MG63 (cell line): ENCODE results near the gene LEP. TPM values are rescaled to one million over a fixed set of nuclear protein-coding genes. Genes with fewer than 3 reads are reported as not detected.
"Not testable (repeated sequence)": the region's sequence is repeated elsewhere in the genome, so short reads cannot be mapped to it uniquely, and the experiment has no call there.

Source experiments
- DNase-seq: peaks from one replicate; pipeline ENCODE4 v3.0.0-alpha.2; 2020
- H3K27me3 ChIP-seq: fragments of 250-450 bp; sonication (Bioruptor Pico); 2 replicates; pipeline ENCODE4 v1.5.1; 2020; ENCODE audit warnings: mild to moderate bottlenecking, moderate library complexity
- H3K36me3 ChIP-seq: fragments of 250-450 bp; sonication (Bioruptor Pico); 2 replicates; pipeline ENCODE4 v1.5.1; 2020; ENCODE audit warnings: mild to moderate bottlenecking, moderate library complexity
- H3K4me3 ChIP-seq: fragments of 250-450 bp; sonication (Bioruptor Pico); 2 replicates; pipeline ENCODE4 v1.5.1; 2020; ENCODE audit warnings: mild to moderate bottlenecking, moderate library complexity
- H3K9me3 ChIP-seq: fragments of 250-450 bp; sonication (Bioruptor Pico); 2 replicates; pipeline ENCODE4 v1.5.1; 2020; ENCODE audit warnings: mild to moderate bottlenecking, moderate library complexity
- total RNA-seq: library from RNA; depleted of rRNA; stranded (reverse); fragments of >200 nt; shearing (Covaris generic); gene quantifications from 2 replicates; pipeline ENCODE4 v1.2.3, GENCODE V29; 2014; ENCODE audit warnings: low replicate concordance; rRNA removed

Gene LEP
- total RNA-seq, 1 experiment from 2014 or later = not detected

- Histone ChIP-seq H3K4me3 (no peak overlapping the region), H3K9me3 (no peaks in the 10 kb centered on the region), H3K27me3 (no peaks in the 10 kb centered on the region), H3K36me3 (no peaks in the 10 kb centered on the region)
- no peak for DNase-seq
These were observed 37.3 kb downstream of the LEP start for GRCh38 chr7:128278366-128278765.

- Histone ChIP-seq H3K27me3 (no peaks in the 10 kb centered on the region), H3K36me3 (no peaks in the 10 kb centered on the region), H3K4me3 (no peak overlapping the region), H3K9me3 (no peaks in the 10 kb centered on the region)
- no peak for DNase-seq
These were observed 38.1 kb downstream of the LEP start for GRCh38 chr7:128279124-128279713.

- H3K9me3 ChIP-seq, H3K4me3 ChIP-seq, H3K36me3 ChIP-seq, H3K27me3 ChIP-seq, DNase-seq: not testable (repeated sequence)
These were observed 39.4 kb downstream of the LEP start for GRCh38 chr7:128280451-128280850.

DNA sequence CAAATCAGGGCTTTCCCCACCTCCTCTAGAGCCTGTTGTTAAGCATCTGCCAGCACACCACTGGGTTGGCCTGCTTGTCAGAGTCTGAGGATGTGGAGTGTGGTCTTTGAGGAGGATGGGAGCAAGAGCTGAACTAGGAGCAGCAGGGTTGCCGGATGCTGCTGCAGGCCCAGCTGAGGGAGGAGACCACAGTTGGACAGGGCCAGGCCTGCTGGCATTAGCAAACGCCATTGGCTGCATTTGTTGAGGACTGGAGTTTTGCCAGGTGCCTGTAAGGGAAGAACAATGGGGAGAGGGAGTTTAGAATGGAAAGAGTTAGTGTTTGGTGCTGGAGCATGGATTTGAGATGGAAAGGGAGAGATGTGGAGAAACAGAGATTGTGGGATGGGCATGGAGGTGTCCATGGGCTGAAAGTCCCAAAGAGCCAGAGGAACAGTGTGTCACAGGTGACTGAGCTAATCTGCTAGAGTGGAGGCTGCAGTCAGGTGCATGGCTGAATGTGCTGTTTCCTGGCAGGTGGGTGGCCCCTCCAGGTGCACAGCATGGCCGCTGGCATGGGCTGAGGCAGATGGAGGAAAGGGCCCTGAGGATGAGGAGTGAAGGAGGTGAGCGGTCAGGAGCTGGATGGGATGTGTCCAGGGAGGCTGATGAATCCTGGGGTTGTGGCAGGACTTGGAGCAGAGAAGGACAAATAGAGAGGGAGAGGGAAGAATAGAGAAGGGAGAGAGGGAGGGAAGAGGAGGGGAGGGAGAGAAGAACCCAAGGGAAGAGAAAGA is 40.7 kb downstream of the LEP start:
- H3K36me3 ChIP-seq = no peaks in the 10 kb centered on the region
- H3K9me3 ChIP-seq = no peaks in the 10 kb centered on the region
- H3K4me3 ChIP-seq = no peak overlapping the region
- DNase-seq = no peak
- no peaks in the 10 kb centered on the region for H3K27me3 ChIP-seq

GRCh38 chr7:128284102-128284501 is 43.0 kb downstream of the LEP start:
- Histone ChIP-seq H3K36me3 (no peaks in the 10 kb centered on the region), H3K9me3 (no peaks in the 10 kb centered on the region), H3K27me3 (no peaks in the 10 kb centered on the region), H3K4me3 (no peak overlapping the region)
- DNase-seq = no peak

- Histone ChIP-seq H3K36me3 (no peaks in the 10 kb centered on the region), H3K9me3 (no peaks in the 10 kb centered on the region), H3K4me3 (no peak overlapping the region), H3K27me3 (no peaks in the 10 kb centered on the region)
- no peak for DNase-seq
These were observed 46.5 kb downstream of the LEP start for GRCh38 chr7:128287556-128287955.

DNA sequence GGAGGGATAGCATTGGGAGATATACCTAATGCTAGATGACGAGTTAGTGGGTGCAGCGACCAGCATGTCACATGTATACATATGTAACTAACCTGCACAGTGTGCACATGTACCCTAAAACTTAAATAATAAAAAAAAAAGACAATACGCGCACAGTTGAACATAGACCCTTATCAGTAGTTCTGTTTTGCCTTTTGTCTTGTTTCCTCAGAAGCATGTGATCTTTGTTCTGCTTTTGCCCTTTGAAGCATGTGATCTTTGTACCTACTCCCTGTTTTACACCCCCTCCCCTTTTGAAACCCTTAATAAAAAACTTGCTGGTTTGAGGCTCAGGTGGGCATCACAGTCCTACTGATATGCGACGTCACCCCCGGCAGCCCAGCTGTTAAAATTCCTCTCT is 56.9 kb downstream of the LEP start:
- not testable (repeated sequence) for H3K36me3 ChIP-seq, H3K4me3 ChIP-seq, H3K27me3 ChIP-seq, H3K9me3 ChIP-seq, DNase-seq

DNA sequence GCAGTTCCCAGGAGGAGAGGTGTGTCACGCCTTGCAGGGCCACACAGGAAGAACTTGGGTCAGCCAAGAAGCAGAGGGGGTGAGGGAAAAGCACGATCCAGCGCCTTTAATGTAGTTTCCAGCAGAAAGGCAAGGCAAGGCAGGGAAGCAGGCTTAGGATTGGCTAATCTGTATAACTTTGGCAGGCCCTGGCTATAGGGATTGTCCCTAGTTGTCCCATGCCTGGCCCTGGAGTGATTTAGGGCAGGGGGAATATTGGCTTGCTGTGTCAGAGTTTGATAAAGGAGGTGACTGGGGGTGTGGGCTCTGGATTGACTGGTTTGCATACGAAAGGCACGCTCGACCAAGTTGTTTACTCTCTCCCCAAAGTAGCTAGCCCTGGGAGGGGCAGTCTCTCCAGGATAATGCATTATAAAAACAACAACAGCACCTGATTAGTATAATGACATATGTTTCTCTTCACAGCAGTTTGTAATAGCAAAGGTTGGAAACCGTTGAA is 58.1 kb downstream of the LEP start:
- Histone ChIP-seq H3K27me3 (no peaks in the 10 kb centered on the region), H3K36me3 (no peaks in the 10 kb centered on the region), H3K4me3 (no peak overlapping the region), H3K9me3 (no peaks in the 10 kb centered on the region)
- DNase-seq = no peak

- H3K9me3 ChIP-seq = no peaks in the 10 kb centered on the region
These were observed 61.1 kb downstream of the LEP start for GRCh38 chr7:128302139-128302538.

GRCh38 chr7:128303133-128303532 is 62.1 kb downstream of the LEP start:
- H3K9me3 ChIP-seq = no peaks in the 10 kb centered on the region
- no peak overlapping the region for H3K4me3 ChIP-seq
- H3K27me3 ChIP-seq = no peaks in the 10 kb centered on the region
- no peak for DNase-seq
- H3K36me3 ChIP-seq = peaks cover 11% of the 10 kb centered on the region

More at GRCh38 chr7:128302139-128302538, 61.1 kb downstream of the LEP start:
- H3K36me3 ChIP-seq = peaks cover 6% of the 10 kb centered on the region
- H3K27me3 ChIP-seq = no peaks in the 10 kb centered on the region
- H3K4me3 ChIP-seq = no peak overlapping the region
- no peak for DNase-seq

DNA sequence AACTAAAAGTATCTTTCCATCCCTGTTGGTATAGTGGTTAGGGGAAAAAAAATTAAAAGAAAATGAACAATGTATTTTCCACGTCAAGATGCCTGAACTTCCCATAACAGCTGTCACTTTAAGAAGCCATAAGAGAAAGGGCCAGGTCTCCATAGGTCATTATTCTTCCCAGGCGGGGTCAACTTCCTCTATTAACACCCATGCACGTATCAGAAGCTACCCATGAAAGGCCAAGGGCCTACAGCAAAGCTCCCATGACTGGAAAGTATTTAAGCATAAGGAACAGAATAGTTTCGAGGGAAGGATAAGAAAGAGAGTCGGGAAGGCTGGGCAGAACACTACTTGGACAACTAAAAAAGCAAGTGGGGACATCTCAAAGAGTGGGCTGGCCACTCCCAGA is 62.6 kb downstream of the LEP start:
- H3K4me3 ChIP-seq = no peak overlapping the region
- DNase-seq = no peak
- H3K27me3 ChIP-seq = no peaks in the 10 kb centered on the region
- no peaks in the 10 kb centered on the region for H3K9me3 ChIP-seq
- H3K36me3 ChIP-seq = peaks cover 13% of the 10 kb centered on the region

GRCh38 chr7:128304212-128304611 is 63.1 kb downstream of the LEP start:
- peaks cover 13% of the 10 kb centered on the region for H3K36me3 ChIP-seq
- H3K27me3 ChIP-seq = no peaks in the 10 kb centered on the region
- no peak overlapping the region for H3K4me3 ChIP-seq
- DNase-seq = no peak
- no peaks in the 10 kb centered on the region for H3K9me3 ChIP-seq

- Histone ChIP-seq H3K36me3 (peaks cover 13% of the 10 kb centered on the region), H3K27me3 (no peaks in the 10 kb centered on the region), H3K4me3 (no peak overlapping the region), H3K9me3 (no peaks in the 10 kb centered on the region)
- no peak for DNase-seq
These were observed 66.0 kb downstream of the LEP start for GRCh38 chr7:128307061-128307460.

Other genes starting within 250 kb of the LEP start
- not detected in 2 replicates for gene LRRC4, start 209.8 kb upstream of the LEP start, total RNA-seq
- 10.0 and 13.2 TPM in 2 replicates for gene RBM28, start 102.6 kb downstream of the LEP start, total RNA-seq
- not detected in 2 replicates for gene PRRT4, start 120.4 kb downstream of the LEP start, total RNA-seq
- 42.1 and 67.6 TPM in 2 replicates for gene IMPDH1, start 168.7 kb downstream of the LEP start, total RNA-seq
- gene HILPDA, start 214.6 kb downstream of the LEP start, total RNA-seq = 7.6 and 10.0 TPM in 2 replicates
- 17.2 and 19.1 TPM in 2 replicates for gene METTL2B, start 235.5 kb downstream of the LEP start, total RNA-seq